GM08714 (cell line): ENCODE results near the gene RGS3.

Source experiments
- H3K4me3 ChIP-seq: fragments of 200-500 bp; sonication (Bioruptor generic); 2 replicates; pipeline ENCODE4 v1.5.1; 2014; ENCODE audit warnings: mild to moderate bottlenecking, low read length, inconsistent platforms
- ZNF274 ChIP-seq: IDR thresholded peaks from 2 replicates; pipeline ENCODE4 v1.6.1; 2012; ENCODE audit warnings: mild to moderate bottlenecking, low read depth, low read length

Gene RGS3

DNA sequence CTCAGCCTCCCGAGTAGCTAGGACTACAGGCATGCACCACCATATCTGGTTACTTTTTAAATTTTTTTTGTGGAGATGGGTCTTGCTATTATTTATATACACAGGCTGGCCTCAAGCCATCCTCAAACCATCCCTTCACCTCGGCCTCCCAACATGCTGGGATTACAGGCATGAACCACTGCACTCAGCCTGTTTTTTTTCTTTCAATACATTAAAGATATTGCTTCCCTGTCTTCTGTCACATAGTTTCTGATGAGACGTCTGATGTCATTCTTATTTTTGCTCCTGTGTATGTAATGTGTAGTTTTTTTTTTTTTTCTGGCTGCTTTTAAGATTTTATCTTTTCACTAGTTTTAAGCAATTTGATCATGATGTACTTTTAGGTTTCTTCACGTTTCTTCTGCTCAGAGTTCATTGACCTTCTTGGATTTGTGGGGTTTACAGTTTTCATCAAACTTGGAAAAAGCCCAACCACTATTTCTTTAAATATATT lies 11.4 kb upstream of the RGS3 start:
- no peak overlapping the region for H3K4me3 ChIP-seq
- no peak for TF ChIP-seq ZNF274

- TF ChIP-seq ZNF274, result no peak
- no peak overlapping the region for H3K4me3 ChIP-seq
These were observed 8.4 kb upstream of the RGS3 start for GRCh38 chr9:113454914-113455761.

DNA sequence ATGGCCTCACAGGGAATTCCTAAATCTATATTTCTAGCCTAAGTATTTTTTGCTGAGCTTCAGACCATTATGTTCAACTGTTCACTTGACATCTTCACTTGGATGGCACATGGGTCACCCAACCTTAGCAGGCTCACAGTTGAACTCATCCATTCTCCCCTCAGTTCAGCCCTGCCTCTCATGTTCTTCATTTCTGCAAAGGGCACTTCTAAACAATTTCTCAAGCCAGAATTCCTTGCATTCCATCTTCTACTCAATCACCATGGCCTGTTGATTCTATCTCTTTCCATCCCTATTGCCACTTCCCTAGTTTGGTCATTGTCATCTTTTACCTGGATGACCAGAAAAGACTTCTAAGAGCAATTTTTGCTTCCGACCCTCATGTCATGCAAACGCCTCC lies 7.3 kb upstream of the RGS3 start:
- no peak overlapping the region for H3K4me3 ChIP-seq
- no peak for TF ChIP-seq ZNF274

DNA sequence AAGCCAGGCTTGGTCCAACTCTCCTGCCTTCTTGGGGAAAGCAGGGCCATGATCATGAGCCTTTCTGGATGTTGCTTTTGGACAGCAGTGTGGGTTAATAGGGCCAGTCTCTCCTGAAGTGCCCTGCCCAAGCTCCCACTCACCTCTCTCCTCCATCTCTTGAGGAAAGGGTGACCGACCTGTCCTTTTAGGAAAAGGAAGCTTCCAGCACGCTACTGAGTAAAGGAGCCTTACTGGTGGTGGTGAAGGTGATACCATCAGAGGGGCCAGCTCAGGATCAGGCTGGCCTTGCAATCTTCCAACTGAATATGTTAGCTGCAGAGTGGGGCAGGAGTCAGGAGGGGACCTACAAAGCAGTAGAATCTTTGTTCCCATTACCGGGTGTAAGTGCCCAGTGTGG lies 2.2 kb upstream of the RGS3 start:
- no peak overlapping the region for H3K4me3 ChIP-seq
- no peak for TF ChIP-seq ZNF274

GRCh38 chr9:113461943-113462342 lies 1.6 kb upstream of the RGS3 start:
- no peak for TF ChIP-seq ZNF274
- H3K4me3 ChIP-seq, result no peak overlapping the region

GRCh38 chr9:113462781-113463286 lies 693 bp upstream of the RGS3 start:
- TF ChIP-seq ZNF274, result no peak
- no peak overlapping the region for H3K4me3 ChIP-seq

DNA sequence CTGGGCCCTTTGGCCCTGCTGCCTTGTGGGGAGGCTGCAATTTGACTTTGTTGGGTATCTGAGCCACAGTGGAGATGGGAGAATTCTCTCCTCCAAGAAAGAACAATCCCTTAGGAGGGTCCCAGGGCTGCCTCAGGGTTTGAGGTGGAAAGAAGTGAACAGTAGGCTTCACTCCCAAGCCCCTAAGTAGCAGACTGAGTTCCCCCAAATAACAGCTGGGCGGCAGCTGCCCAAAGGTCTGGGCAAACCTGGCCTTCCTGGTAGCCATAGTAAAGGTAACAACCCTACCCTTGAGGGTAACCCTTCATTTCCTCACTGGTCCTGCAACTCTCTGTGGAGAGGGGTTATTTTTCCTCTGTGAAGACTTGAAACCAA lies 746 bp downstream of the RGS3 start:
- H3K4me3 ChIP-seq, result no peak overlapping the region

DNA sequence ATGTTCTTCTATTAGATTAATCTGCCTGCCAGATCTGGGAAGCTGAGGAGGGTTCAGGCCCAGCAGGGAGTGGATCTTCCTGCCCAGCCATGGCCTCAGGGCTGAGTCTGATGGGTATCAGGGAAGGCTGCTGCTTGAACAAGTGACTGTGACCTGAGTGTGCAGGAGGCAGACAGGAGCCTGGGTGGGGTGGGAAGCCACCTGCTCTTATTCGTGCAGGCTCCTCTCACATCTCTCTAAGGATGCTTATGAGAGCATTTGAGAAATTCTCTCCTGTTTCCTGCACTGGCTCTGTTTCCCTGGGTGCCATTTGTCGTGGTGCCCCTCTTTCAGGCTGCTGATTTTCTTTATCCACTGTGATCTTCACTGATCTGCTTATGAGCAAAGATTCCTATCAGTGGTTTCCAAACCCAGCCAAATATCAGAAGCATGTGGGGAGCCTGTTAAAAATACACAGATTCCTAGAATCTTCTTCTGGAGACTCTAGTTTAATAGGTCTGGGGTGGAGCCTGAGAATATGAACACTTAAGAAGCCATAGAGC lies 2.1 kb downstream of the RGS3 start:
- no peak overlapping the region for H3K4me3 ChIP-seq
- no peak for TF ChIP-seq ZNF274

More for the DNA sequence above, 746 bp downstream of the RGS3 start:
- no peak for TF ChIP-seq ZNF274

- no peak for TF ChIP-seq ZNF274
- no peak overlapping the region for H3K4me3 ChIP-seq
These were observed 3.7 kb downstream of the RGS3 start for GRCh38 chr9:113467183-113467582.

- no peak for TF ChIP-seq ZNF274
- no peak overlapping the region for H3K4me3 ChIP-seq
These were observed 5.4 kb downstream of the RGS3 start for GRCh38 chr9:113468716-113469448.

DNA sequence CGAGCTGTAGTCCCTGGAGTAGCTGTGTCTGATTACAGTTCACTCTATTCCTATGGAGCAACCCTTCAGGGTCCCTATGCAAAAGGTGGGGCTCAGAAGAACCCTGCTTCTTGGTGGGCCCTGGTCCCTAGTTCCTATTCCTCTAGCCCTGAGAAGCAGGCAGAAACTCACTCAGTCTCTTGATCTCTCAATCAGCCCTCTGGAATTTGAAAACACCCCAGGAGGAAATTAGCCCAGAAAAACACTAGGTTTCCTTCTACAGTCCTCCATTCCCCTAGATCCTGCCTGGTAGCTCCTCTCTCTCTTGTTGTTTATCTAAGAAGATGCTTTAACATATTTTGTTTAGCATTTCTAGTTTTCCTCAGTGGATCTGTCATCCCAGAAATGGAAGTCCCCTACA lies 7.6 kb downstream of the RGS3 start:
- no peak overlapping the region for H3K4me3 ChIP-seq
- no peak for TF ChIP-seq ZNF274

DNA sequence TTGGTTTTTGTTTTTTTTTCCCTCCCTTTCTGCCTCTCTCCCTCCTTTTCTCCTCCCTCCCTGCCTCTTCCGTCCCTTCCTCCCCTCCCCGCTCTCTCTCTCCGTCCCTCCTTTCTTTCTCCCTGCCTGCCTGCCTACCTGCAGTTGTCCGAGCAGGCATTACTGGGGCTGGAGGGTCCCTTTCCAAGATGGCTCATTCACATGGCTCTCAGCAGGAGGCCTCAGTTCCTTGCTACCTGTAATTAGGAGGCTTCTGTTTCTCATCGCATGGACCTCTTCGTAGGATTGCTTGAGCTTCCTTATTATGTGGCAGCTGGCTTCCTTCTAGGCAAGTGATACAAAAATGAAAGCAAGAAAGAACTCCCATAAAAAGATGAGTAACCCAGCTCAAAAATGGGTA lies 8.0 kb downstream of the RGS3 start:
- TF ChIP-seq ZNF274, result no peak
- no peak overlapping the region for H3K4me3 ChIP-seq

DNA sequence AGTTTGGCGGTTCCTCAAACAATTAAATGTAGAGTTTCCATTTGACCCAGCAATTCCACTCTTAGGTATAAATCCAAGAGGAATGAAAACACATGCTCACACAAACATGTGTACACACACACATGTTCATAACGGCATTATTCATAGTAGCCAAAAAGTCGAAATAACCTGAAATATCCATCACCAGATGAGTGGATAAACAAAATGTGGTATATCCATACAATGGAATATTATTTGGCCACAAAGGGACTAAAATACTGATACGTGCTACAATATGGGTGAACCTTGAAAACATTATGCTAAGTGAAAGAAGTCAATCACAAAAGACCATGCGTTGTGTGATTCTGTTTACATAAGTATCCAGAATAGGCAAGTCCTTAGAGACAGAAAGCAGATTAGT lies 8.7 kb downstream of the RGS3 start:
- no peak overlapping the region for H3K4me3 ChIP-seq
- no peak for TF ChIP-seq ZNF274

- TF ChIP-seq ZNF274, result no peak
- H3K4me3 ChIP-seq, result no peak overlapping the region
These were observed 11.0 kb downstream of the RGS3 start for GRCh38 chr9:113474360-113475028.

- no peak overlapping the region for H3K4me3 ChIP-seq
- TF ChIP-seq ZNF274, result no peak
These were observed 11.5 kb downstream of the RGS3 start for GRCh38 chr9:113475031-113475430.
